HFF-Myc (cell line): ENCODE measurements around the gene FKBP6.
"Not testable (repeated sequence)": the region's sequence is repeated elsewhere in the genome, so short reads cannot be mapped to it uniquely, and the experiment has no call there.

Experiments
- DNase-seq: peaks from one replicate; pipeline ENCODE4 v3.0.0-alpha.2; 2011; ENCODE audit warnings: low read depth; ENCODE audit errors: extremely low read depth
- H3K4me3 ChIP-seq: replicated peaks from 2 replicates; pipeline ENCODE4 v1.5.1; 2011; ENCODE audit warnings: low read depth, mild to moderate bottlenecking, control low read depth, low read length
- CTCF ChIP-seq: IDR thresholded peaks from 2 replicates; pipeline ENCODE4 v1.5.1; 2012; ENCODE audit warnings: mild to moderate bottlenecking, low read depth, low read length, control low read depth; ENCODE audit errors: missing control alignments

Gene FKBP6

GRCh38 chr7:73395538-73396503, 67.9 kb downstream of the FKBP6 start:
- TF ChIP-seq CTCF, result no peak
- H3K4me3 ChIP-seq, result no peak overlapping the region
- DNase-seq, result no peak

GRCh38 chr7:73397521-73398281, 69.7 kb downstream of the FKBP6 start:
- DNase-seq, result no peak
- no peak for TF ChIP-seq CTCF
- H3K4me3 ChIP-seq, result no peak overlapping the region

- peak; percentile 53 for DNase-seq
- not testable (repeated sequence) for H3K4me3 ChIP-seq
Measured at GRCh38 chr7:73399185-73400050, 71.5 kb downstream of the FKBP6 start.

GRCh38 chr7:73404860-73405259, 76.9 kb downstream of the FKBP6 start:
- not testable (repeated sequence) for DNase-seq, H3K4me3 ChIP-seq
